Measurements from ENCODE around the gene NAA80.

DNA sequence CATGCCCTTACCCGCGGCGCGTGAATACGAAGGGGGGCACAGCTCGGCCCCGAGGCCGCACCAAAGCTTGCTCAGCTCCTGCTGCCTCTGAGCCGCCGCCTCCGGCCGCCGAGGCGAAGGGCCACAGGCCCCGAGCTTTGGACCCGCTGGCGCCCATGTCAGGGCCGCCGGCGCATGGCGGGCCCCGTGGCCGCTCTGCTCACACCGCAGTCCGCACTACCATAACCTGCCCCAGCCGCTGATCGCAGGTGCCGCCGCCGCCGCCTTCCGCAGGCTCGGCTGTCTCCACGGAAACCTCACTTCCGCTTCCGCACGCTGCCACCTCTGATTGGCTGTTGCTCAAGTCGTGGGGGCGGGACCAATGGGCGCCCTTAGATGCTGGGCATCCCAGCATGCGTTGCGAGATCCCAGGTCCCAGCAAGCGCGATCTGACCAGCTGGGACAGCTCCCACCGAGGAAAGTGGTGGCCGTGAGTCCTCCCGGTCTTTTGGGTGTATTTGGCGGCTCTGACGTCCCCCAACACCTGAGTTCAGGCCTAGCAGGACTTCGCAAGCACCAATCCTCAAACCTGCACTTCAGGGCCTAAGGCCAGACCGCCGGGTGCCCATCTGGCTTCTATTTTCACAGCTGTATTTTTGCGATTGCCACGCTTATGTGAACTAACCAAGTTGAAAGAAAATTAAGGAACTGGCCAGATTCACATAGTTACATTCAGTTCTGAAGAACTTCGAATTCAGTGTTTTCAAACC lies 28.9 kb upstream of the NAA80 start, which contains the start of gene TUSC2:
- TF ChIP-seq, protein P1, sequence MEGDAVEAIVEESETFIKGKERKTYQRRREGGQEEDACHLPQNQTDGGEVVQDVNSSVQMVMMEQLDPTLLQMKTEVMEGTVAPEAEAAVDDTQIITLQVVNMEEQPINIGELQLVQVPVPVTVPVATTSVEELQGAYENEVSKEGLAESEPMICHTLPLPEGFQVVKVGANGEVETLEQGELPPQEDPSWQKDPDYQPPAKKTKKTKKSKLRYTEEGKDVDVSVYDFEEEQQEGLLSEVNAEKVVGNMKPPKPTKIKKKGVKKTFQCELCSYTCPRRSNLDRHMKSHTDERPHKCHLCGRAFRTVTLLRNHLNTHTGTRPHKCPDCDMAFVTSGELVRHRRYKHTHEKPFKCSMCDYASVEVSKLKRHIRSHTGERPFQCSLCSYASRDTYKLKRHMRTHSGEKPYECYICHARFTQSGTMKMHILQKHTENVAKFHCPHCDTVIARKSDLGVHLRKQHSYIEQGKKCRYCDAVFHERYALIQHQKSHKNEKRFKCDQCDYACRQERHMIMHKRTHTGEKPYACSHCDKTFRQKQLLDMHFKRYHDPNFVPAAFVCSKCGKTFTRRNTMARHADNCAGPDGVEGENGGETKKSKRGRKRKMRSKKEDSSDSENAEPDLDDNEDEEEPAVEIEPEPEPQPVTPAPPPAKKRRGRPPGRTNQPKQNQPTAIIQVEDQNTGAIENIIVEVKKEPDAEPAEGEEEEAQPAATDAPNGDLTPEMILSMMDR (IDR thresholded peaks at IDR 0.05) = peak in 1 of 4 experiments; percentile 5
- TF ChIP-seq POLR2A (IDR thresholded peaks at IDR 0.05) = peak; percentile 45 to 75
